ENCODE measurements around the gene EHBP1. TPM values are rescaled to one million over a fixed set of nuclear protein-coding genes. Genes with fewer than 3 reads are reported as not detected.

Gene EHBP1
- total RNA-seq, 1 donor from 2014 or later, result 17.9 TPM

DNA sequence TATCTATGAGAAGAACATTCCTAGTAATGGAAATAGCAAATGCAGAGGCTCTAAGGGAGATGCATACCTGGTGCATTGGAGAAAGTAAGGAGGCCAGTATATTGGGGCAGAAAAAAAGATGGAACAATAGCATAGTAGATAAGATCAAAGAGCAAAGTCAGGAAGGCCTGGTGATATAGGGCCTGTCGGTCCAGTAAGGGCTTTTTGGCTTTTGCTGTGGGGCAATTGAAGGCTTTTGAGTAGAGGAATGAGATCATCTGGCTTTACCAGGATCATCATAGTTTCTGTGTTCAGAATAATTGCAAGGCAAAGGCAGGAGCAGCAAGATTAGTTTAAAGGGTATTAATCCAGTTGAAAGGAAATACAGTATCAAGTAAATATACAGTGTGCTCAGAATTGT lies 111.8 kb downstream of the EHBP1 start:
- no peak for DNase-seq (ENCODE audit: low read depth in 2 of 2)

DNA sequence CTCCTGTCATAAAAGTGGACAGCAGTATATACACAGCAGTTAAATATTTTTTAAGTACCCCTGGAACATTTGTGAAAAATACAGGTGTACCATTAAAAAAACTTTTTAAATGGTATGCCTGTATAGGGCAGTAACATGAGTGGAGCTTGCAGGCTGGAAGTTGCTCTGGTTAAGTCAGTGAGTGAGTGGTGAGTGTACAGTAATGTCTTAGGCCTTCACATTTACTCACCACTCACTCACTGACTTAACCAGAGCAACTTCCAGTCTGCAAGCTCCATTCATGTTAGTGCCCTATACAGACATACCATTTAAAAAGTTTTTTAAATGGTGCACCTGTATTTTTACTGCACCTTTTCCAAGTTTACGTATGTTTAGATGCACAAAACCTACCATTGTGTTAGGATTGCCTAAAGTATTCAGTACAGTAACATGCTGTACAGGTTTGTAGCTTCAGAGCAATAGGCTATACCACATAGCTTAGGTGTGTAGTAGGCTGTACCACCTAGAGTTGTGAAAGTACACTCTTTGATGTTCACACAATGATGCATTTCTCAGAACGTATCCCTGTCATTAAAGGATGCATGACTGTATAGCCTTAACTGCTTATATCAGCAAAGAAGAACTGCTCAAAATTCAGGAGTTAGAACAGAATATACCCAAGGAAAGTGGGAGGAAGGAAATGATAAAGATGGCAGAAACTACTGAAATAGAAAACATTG lies 112.6 kb downstream of the EHBP1 start:
- DNase-seq (ENCODE audit: low read depth in 2 of 2), result peak in 1 of 2 donors; percentile 20

DNA sequence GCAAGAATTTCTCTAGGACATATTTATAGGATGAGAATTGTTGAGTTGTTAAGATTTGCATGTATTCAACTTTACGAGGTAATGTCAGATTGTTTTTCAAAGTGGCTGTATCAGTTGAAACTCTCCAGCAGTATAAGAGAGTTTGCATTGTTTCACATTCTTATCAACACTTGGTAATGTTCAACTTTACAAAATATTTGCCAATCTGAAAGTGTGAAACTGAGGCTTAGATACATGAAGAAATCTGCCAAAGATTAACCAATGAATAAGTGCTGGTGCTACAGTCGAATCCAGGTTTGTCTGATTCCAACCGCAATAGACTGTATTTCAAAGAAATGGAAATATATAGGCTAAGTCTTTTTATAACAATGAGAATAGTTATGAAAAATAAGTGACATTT lies 117.0 kb downstream of the EHBP1 start:
- DNase-seq (ENCODE audit: low read depth in 2 of 2), result no peak

DNA sequence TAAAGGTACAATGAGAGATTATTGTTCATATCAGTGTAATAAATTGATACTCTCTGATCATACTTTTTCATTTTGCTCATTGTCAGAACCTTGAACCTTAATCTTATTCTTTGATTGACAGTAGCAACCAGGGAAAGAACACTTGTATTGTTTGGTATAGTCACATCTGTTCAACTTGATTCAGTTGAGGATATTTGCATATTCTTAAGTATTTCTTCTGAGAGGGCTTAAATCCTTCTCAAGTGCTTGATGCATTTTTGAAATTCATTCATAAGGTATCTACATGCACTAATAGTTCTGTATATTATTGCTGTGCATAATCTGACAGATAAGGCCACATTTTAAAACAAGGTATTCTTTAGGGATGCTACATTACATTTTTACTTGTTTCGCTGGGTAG lies 118.9 kb downstream of the EHBP1 start:
- DNase-seq (ENCODE audit: low read depth in 2 of 2), result no peak

DNA sequence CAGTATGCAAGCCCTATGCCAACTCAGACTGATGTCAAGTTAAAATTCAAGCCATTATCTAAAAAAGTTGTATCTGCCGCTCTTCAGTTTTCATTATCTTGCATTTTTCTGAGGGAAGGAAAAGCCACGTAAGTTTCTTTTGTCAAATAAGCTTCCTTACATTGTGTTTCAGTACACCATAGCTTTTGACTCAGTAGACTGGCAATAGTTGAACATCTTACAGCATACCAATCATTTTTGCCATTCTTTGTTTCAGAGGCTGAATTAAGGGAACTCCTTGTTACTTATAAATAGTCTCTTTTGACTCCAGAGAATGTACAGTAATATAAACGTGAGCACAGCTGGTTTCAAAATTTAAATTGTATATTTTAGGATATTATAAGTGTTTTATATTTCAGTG lies 120.6 kb downstream of the EHBP1 start:
- peak in 1 of 2 donors; percentile 77 for DNase-seq (ENCODE audit: low read depth in 2 of 2)

DNA sequence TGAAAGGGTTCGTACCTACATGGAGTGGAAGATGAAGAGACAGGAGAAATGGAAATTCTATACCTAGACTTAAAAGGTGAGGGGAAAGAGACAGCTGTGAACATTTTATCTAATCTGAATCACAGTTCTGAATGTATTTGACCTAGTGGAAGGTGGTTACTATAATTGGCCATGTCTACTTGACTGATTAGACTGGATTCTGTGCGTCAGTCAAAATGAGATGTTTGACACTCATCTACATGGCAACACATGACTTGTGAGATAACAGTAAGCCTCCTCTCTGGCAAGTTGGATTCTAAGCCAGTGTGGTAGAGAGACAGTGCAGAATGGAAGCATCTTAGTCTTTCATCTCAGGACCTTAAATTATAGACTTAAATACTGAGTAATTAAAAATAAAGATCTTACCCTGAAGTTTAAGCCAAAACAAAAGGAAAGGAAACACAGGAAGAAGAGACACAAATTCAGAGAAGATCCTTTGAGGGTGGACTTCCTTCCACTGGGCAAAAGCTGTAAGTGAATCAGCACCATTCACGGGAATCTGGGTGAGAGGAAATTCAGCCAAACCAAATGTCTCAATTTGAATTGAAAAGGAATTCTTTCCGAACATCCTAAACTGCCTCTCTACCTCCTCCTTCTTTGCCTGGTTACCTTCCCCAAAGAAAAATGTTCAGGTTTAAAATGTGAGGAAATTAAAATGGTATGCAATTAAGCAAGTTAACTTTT lies 121.6 kb downstream of the EHBP1 start:
- DNase-seq (ENCODE audit: low read depth in 2 of 2), result no peak

DNA sequence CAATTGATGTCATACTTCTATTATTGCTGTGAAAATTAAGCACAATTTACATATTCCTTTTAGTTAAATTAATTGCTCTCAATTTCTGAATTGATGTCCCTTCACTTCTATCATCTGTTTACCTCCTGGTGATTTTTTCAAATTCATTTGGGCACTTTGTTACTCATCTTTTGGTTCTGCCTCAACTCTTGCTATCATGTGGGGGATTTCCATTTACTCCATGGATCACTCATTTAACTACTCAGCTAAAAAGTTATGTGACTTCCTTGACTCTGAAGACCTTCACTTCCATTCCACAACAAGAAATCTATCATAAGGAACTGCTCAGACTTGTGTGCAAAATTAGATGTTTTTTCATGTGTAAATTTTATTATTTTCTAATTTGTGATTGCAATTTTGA lies 126.2 kb downstream of the EHBP1 start:
- no peak for DNase-seq (ENCODE audit: low read depth in 2 of 2)

DNA sequence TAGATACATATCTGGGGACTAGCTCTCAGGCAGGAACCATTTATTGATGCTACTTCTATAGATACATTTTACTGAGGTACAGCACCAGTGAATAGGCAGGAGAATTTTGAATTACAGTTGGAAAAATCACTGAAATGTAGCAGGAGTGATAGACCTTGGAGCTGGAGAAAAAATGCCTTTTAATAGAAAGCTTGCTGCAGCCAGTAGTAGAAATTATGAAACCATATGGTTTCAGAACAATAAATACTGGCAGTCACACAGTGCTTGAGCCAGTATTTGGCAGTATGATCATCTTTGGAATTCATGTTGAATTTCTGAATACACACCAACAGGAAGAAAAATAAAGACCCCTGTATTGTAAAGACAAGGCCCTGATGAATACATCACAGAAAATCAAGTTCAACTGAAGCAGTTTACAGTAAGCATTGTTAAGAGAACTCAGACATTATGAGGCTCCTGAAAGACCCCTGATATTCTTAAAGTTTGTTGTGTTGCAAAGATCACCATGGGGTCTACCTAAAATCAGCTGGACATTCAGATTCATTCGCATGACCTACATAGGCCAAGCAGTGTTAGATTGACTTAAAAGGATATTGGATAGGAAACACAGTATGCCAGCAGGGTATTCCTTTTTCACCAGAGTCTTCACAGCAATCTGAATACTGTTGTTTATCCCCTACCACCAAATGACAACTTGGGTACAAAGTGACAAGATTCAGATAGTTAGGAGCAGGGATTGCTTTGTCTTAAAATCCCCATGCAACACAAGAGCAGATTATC lies 139.0 kb downstream of the EHBP1 start:
- no peak for DNase-seq (ENCODE audit: low read depth in 2 of 2)

DNA sequence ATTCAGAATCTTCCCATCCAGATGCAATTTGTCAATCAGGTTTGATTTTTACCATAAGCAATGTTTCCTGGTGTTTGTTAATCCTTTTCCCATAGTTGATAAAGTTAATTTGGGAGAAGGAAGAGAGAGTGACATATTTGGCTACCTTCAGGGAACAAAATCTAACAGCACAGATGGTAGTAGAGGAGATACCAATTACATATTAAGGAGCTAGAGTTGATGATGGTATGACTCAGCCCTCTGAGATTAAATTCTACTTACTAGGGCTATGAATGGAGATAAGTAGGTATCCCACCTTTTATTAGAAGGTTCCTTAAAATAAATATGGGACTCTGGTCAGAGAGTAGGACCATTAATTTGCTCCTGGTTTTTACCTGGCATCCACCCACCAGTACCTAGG lies 139.7 kb downstream of the EHBP1 start:
- no peak for DNase-seq (ENCODE audit: low read depth in 2 of 2)

DNA sequence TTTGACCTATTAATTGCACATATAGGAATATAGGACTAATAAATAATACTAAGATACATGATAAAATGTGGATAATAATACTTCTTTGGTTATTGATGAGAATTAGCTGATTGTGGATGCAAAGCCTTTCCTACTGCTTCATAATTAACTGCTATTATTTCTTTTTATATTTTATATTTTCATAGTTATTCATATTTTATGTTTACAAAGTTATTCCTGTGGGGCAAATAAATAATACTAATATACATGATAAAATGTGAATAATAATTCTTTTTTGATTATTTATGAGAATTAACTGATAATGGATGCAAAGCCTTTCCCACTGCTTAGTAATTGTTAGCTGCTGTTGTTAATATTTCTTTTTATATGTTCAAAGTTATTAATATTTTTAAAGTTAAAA lies 146.7 kb downstream of the EHBP1 start:
- no peak for DNase-seq (ENCODE audit: low read depth in 2 of 2)

DNA sequence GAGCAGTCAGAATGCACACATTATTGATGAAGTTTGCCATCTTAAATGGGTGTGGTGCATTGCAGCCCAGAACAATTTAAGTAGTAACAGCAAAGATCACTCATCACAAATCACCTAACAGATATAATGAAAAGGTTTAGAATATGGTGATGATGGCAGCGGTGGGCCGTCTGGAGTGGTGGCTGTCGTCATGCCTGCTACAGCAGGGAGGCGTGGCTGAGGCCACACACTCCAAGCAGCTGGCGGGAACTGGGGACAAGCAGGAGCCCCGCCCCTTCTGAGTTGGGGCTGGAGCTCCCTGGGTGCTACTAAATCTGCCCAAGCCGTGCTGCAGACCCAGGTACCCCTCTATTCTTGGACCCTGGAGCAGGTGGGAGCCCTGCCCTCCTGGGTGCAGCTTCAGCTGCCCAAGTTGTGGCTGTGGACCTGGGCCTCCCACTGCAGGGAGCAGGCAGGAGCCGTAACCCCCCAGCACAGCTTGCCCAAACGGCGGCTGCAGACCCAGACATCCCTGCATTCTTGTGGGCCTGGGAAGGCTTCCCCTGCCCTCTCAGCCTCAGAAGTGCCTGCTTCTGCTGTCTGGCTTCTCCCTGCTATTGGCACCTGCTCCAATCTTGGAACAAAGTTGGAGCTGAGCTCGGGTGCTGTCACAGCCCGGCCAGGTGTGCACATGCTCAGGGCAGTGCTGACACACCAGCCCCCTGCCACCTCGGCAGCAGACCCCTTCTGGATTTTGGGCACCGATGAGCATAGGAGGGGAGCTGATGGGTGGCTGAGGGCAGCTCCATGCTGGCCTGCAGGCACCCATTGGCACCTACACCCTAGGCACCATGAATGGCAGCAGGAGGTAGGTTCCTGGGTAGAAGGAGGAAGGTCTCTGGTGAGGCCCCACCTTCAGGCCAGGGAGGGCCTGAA lies 149.3 kb downstream of the EHBP1 start:
- no peak for DNase-seq (ENCODE audit: low read depth in 2 of 2)

DNA sequence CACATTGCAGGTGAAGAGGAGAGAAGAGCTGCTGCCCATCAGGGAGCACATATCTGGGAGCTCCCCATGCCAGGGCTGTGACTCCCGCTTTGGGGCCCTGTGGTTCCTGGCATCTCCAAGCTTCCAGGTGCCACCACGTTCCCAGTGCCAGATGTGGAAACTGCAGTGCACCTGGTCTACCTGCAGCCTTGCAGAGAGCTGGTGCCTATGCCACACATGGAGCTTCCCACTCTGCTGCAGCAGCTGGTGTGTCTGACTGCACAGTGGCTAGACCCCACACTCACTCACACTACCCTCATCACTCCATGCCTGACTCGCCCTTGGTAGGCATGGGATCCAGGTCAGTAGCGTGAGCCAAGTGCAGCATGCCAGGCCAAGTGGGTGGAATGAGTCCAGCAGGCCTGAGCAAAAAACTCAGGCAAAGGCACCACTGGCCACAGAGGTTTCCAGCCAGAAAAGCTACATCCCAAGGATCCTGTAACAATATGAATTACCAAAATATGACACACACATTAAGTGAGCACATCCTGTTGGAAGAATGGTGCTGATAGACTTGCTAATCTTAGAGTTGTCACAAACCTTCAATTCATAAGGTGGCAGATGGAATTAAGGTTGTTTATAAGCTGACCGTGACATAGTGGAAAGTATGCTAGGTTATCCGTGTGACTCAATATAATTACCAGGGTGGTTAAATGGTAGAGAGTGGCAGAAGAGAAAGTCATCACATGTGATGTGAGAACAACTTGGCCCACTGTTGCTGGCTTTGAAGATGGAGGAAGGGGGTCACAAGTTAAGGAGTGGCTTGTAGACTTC lies 150.9 kb downstream of the EHBP1 start:
- no peak for DNase-seq (ENCODE audit: low read depth in 2 of 2)

DNA sequence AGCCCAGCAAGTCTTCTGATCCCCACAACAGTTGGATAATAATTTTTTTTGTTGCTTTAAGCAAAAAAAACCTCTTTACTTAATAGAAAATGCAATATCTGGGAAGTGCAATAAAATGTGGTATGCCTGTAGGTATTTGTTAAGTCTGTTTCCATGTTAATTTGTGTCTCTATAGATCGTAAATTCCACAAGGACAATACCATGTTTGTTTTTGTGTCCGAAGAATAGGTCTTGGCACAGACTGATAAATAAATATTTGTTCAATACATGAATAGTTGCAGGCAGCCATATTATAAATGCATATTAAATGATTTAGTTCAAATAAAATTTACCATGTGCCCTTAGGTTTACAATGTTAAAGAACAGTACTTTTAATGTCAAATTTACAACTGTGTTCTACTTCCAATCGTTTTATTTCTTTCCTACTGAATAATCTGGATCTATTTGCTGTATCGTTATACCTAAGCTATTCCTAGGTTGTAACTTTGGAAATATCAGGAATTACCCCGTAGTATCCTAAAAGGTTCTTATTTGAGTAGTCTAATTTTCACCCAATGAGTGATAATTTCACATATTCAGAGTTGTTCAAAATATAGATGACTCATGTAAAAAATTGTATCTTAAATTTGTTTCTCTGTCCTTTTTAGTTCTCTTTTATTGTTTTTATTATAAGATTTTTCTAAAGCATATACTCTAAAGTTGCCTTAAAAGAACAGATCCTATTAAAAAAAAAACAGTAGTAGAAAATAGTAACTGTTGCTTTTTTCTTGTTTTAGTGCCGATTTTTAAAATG lies 151.8 kb downstream of the EHBP1 start:
- no peak for DNase-seq (ENCODE audit: low read depth in 2 of 2)

DNA sequence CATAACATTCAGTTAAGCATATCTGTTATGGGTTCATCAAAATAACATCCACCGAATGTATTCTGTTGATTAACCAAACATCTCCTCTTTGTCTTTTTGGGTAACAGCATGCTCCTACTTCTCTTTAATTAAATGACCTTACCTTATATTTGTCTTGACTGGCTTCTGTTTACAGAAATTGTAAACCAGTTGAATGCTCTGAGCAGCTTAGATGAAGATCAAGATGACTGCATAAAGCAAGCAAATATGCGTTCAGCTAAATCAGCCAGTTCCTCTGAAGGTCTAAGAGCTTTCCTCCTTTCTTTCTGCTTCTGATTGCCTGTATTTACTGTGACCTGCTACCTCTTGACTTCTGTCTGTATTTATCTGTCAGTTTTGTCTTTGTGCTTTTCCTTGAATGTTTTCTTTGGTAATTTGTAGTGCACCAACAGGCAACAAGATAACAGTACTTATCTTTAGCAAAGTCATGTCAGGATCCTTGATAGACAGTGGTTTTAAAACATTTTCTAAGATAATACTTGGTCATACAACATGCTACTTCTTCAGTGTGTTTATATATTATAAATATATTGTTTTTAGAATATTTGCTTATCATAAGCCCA lies 152.8 kb downstream of the EHBP1 start:
- no peak for DNase-seq (ENCODE audit: low read depth in 2 of 2)

DNA sequence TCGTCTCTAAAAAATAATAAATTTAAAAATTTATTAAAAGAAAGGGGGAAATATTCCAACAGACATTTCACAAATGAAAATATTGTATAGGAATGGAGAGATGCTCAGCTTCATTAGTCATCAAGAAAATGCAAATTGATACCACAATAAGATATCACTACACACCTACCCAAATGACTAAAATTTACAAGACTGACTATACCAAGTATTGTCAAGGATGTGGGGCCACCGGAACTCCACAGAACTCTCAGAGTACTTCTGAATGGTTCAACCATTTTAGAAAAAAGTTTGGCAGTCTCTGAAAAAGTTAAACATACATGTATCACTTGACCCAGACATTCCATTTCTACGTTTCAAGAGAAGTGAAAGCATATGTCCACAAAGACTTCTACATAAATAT lies 163.4 kb downstream of the EHBP1 start:
- DNase-seq (ENCODE audit: low read depth in 2 of 2), result no peak

DNA sequence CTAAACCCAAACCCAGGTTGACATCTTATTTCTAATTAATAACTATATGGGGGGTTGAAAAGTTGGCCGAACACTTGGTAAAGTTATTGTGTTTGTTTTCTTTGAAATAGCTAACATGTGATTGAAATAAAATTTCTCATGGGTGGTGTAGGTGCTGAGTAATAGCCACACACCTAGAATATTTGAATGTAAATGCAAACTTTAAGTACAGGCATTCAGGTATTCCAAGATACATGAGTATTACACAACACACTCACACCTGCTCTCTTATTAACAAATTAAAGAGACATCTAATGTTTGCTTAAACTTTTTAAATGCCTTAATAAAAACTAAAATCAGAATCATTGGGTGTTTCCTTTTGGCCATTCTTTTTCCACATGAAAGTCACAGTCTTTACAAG lies 165.5 kb downstream of the EHBP1 start:
- DNase-seq (ENCODE audit: low read depth in 2 of 2), result no peak

DNA sequence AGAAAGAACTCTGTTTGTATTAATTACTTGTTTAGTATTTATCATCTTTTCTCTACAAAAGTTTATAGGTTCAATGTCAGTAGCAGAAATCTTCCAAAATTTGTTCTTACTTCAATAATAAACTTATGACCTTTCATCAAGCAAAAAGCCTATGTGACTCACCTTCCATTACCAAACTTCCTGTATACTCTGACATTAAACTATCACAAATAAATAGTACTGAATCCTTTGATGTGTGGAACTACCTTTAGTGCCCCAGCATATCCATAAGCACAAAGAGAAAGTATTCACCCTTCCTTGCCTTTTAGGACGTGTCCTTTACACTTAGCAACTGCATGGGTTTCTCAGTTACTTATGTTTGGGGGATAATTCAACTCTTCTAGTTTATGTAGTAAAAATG lies 166.0 kb downstream of the EHBP1 start:
- DNase-seq (ENCODE audit: low read depth in 2 of 2), result peak; percentile 4 to 27

DNA sequence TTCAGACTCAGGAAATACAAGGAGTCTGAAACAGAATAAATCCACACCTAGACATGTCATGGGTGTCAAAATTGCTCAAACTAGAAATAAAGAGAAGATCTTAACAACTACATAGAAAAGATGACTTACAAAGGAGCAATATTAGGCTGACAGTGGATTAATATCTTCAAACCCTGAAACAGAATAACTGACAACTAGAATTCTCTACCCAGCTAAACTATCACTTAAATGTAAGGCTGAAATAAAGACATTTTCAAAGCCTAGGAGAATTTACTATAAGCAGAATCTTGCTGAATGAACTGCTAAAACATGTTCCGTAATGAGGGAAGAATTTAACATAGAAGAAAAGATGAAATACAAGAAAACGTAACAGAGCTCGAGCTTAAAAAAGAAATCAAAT lies 168.1 kb downstream of the EHBP1 start:
- DNase-seq (ENCODE audit: low read depth in 2 of 2), result no peak

DNA sequence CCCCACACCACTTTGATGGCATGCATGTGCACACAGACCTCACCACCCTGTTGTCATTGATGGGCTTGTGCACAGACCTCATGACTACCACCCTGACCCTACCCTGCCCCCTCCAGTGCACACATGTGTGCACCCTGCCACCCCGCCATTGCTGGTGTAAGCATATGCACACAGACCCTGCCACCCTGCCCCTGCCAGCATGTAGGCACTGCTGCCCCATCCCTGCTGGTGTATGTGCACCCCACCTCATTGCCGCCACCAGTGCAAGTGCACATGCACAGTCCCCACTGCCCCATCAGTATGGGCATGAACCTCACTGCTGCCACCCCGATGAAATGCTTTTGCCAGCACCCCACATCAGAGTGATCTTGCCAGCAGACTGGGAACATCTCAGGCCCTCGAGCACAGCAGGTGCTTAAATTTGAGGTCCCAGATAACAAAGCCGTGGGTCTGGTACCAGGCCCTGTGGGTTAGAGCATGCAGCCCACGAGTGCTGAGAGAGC lies 169.4 kb downstream of the EHBP1 start:
- no peak for DNase-seq (ENCODE audit: low read depth in 2 of 2)
